Mesothelial cell of epicardium (in vitro differentiated cells): Measurements from ENCODE around the gene PANK2. TPM values are rescaled to one million over a fixed set of nuclear protein-coding genes. Genes with fewer than 3 reads are reported as not detected.

Source experiments
- DNase-seq, 2 experiments: peaks; one replicate each; pipeline ENCODE4 v3.0.0; 2021; ENCODE audit warnings: low spot score in 2 of 2; ENCODE audit not compliant: unreplicated experiment in 2 of 2
- H3K27ac Mint-ChIP-seq: 2 replicates; pipeline ENCODE4 v1.8.0; 2021; ENCODE audit warnings: mixed read lengths
- H3K27me3 Mint-ChIP-seq: 2 replicates; pipeline ENCODE4 v1.8.0; 2021; ENCODE audit warnings: low read depth, mixed read lengths
- H3K36me3 Mint-ChIP-seq: 2 replicates; pipeline ENCODE4 v1.8.0; 2021; ENCODE audit warnings: mixed read lengths
- H3K4me1 Mint-ChIP-seq: 2 replicates; pipeline ENCODE4 v1.8.0; 2021; ENCODE audit warnings: mixed read lengths
- H3K4me3 Mint-ChIP-seq: 2 replicates; pipeline ENCODE4 v1.8.0; 2021; ENCODE audit warnings: mild to moderate bottlenecking, moderate library complexity, mixed read lengths
- H3K9me3 Mint-ChIP-seq: 2 replicates; pipeline ENCODE4 v1.8.0; 2021; ENCODE audit warnings: mixed read lengths
- total RNA-seq: library from RNA; stranded (reverse); gene quantifications from 3 replicates; pipeline ENCODE4 v1.2.1, GENCODE V29; 2021
- TF ChIP-seq, protein P1 (sequence below): fragments of 200-600 bp; sonication (generic); IDR thresholded peaks from one replicate; pipeline ENCODE4 v1.5.0; 2021; ENCODE audit warnings: antibody characterized with exemption; ENCODE audit not compliant: unreplicated experiment

The PANK2 gene
- total RNA-seq, 1 donor from 2014 or later = 52.5 TPM

DNA sequence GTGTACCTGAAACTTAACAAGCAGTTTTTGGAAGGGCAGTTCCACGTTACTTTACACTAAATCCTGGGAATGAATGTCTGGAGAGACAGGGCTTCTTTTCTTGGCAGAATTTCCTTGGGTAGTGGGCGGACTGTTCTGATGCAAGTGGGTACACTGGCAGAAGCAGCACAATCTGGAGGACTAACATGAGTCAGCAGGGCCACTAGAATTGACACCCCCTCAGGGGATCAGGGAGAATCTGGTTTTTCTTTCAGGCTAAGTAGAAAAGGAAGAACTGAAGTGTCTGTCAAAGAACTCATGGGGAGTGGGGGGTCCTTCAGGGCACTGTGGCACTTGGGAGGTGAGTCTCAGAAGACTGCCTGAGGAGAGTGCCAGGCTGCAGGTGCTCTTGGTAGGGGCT, 34.6 kb downstream of the PANK2 start:
- H3K9me3 Mint-ChIP-seq = no peaks in the 10 kb centered on the region
- H3K4me3 Mint-ChIP-seq = no peak overlapping the region
- peaks cover 21% of the 10 kb centered on the region for H3K4me1 Mint-ChIP-seq
- TF ChIP-seq, protein P1, sequence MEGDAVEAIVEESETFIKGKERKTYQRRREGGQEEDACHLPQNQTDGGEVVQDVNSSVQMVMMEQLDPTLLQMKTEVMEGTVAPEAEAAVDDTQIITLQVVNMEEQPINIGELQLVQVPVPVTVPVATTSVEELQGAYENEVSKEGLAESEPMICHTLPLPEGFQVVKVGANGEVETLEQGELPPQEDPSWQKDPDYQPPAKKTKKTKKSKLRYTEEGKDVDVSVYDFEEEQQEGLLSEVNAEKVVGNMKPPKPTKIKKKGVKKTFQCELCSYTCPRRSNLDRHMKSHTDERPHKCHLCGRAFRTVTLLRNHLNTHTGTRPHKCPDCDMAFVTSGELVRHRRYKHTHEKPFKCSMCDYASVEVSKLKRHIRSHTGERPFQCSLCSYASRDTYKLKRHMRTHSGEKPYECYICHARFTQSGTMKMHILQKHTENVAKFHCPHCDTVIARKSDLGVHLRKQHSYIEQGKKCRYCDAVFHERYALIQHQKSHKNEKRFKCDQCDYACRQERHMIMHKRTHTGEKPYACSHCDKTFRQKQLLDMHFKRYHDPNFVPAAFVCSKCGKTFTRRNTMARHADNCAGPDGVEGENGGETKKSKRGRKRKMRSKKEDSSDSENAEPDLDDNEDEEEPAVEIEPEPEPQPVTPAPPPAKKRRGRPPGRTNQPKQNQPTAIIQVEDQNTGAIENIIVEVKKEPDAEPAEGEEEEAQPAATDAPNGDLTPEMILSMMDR = no peak
- H3K27ac Mint-ChIP-seq = peak overlapping the region; percentile 54
- H3K36me3 Mint-ChIP-seq = peaks cover 17% of the 10 kb centered on the region
- H3K27me3 Mint-ChIP-seq = no peaks in the 10 kb centered on the region
- no peak for DNase-seq

DNA sequence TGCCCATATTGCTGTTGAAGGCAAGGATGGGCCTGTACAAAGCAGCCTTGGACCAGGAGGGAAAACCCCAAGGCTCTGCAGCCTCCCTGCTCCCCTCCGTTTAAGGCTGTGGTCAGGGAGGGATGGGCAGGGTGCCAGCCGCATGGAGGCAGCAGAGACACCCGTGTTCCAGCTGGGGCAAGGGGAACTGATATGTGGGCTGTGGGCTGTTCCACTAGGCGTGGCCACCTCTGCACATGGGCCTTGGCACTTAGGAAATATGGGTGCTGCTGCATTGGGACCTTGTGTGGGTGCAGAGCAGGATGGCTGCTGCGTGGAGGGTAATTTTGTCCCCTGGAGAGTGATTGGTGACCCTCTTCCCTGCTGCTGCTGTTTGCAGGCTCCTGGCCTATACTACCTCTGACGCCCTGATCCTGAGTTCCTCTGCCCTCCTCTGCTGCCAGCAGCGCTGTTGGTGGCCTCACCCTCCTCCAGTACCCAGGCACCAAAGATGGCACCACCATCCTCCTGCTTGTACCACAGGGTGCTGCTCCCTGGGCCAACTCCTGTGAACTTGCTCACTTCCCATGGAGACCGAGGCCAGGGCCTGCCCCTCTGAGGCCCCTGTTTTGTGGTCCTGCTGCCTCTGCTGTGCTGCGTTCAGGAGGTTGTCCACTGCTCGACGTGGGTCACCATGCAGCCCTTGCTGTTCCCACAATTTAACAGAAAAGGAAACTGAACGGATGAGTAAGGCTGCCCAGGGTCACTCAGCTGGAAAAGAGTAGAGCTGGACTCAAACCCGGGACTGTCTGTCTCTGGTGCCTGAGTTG, 35.3 kb downstream of the PANK2 start:
- DNase-seq = no peak
- no peak overlapping the region for H3K4me3 Mint-ChIP-seq
- no peaks in the 10 kb centered on the region for H3K9me3 Mint-ChIP-seq
- H3K27me3 Mint-ChIP-seq = no peaks in the 10 kb centered on the region
- H3K4me1 Mint-ChIP-seq = peaks cover 21% of the 10 kb centered on the region
- TF ChIP-seq, protein P1 = no peak
- peak overlapping the region; percentile 61 for H3K27ac Mint-ChIP-seq
- peaks cover 12% of the 10 kb centered on the region for H3K36me3 Mint-ChIP-seq

DNA sequence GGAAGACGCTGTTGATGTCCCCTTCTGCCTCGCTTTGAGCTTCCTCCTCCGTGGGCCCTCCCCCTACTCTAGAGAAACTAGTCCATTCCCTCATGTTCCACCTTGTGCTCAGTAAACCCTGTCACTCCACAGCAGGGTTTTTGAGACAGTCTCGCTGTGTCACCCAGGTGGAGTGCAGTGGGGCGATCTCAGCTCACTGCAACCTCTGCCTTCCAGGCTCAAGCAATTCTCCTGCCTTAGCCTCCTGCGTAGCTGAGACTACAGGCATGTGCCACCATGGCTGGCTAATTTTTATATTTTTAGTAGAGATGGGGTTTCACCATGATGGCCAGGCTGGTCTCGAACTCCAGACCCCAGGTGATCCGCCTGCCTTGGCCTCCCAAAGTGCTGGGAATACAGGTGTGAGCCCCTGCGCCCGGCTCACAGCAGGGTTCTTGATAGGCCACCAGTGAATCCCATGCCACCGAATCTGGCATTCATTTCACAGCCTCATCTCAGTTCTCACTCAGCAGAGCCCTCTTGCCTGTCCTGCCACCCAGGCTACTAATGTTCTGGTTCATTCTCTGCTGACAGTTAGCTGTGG, 36.0 kb downstream of the PANK2 start:
- Mint-ChIP-seq H3K4me1 (peaks cover 23% of the 10 kb centered on the region), H3K36me3 (peaks cover 12% of the 10 kb centered on the region), H3K9me3 (no peaks in the 10 kb centered on the region), H3K27me3 (no peaks in the 10 kb centered on the region), H3K27ac (peak overlapping the region; percentile 84), H3K4me3 (no peak overlapping the region)
- TF ChIP-seq, protein P1 = no peak
- DNase-seq = no peak

DNA sequence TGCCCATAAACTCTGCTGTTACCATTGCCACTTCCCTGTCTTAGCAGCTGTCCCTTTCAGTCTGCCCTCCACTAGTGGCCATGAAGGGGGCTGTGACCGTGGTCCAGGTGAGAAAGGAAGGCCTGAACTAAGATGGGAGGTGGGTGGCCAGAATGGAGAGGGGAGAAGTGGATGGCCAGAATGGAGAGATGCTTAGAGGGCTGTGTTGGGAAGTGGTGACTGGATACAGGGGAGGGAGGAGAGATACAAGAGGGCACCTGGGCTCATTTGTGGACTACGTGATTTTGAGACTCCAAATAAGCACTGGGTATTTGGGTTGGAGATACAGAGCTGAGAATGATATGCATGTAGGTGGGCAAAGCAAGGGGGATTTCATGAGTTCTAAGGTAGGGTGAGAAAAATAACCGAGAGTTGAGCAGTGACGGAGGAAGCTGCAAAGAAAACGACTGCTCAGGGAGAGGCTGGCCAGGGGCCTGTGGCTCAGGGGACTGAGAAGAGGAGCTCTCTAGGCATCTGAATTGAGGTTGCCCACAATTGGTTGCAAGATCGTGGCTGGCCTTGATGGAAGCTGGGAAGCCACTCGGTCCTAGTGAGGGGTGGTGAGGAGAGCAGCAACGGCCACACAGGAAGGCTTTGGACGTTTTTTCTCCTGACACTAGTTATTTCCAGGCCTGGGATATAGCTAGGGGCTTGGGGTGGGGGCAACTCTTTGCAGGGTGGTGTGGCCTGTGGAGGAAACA, 36.9 kb downstream of the PANK2 start:
- H3K27ac Mint-ChIP-seq = peak overlapping the region; percentile 84
- no peaks in the 10 kb centered on the region for H3K27me3 Mint-ChIP-seq
- DNase-seq = no peak
- H3K4me1 Mint-ChIP-seq = peaks cover 23% of the 10 kb centered on the region
- H3K4me3 Mint-ChIP-seq = no peak overlapping the region
- TF ChIP-seq, protein P1 = no peak
- H3K36me3 Mint-ChIP-seq = peaks cover 12% of the 10 kb centered on the region
- H3K9me3 Mint-ChIP-seq = no peaks in the 10 kb centered on the region

- no peak overlapping the region for H3K4me3 Mint-ChIP-seq
- no peak for DNase-seq
Observed at GRCh38 chr20:3927486-3928291, 38.5 kb downstream of the PANK2 start.

More at GRCh38 chr20:3927486-3928291, 38.5 kb downstream of the PANK2 start:
- H3K9me3 Mint-ChIP-seq = no peaks in the 10 kb centered on the region
- peaks cover 20% of the 10 kb centered on the region for H3K4me1 Mint-ChIP-seq
- peak overlapping the region; percentile 83 for H3K27ac Mint-ChIP-seq
- peaks cover 11% of the 10 kb centered on the region for H3K36me3 Mint-ChIP-seq
- TF ChIP-seq, protein P1 = no peak
- H3K27me3 Mint-ChIP-seq = no peaks in the 10 kb centered on the region
